ENCODE results near the gene INSR.
"Not testable (repeated sequence)": the region's sequence is repeated elsewhere in the genome, so short reads cannot be mapped to it uniquely, and the experiment has no call there.

The INSR gene

DNA sequence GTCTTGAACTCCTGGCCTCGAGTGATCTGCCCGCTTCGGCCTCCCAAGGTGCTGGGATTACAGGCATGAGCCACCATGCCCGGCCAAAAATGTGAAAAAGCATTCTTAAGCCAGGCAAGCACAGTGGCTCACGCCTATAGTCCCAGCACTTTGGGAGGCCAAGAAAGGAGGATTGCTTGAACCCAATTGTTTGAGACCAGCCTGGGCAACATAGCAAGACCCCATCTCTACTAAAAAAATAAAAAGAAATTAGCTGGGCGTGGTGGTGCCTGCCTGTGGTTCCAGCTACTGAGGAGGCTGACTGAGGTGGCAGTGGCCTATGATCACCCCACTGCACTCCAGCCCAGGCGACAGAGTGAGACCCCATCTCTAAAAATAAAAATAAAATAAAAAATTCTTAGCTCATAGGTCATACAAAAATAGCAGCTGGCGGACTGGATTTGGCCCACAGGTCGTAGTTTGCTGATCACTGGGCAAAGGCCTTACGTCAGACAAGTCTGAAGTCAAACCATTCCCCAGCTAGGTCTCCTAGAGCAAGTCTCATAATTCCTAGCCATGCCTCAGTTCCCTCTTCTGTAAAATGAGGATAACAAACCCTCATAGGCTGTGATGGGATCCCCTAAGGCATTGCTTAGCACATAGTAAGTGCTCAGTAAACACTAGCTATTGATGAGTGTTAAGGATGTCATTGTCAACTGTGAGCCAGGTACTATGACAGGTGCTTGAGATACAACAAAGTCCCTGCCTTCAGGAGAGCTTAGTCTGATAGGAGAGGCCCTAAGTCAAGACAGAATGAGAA lies 36.0 kb downstream of the INSR start:
- DNase-seq (ENCODE audit: low read depth in 2 of 3, low spot score in 1 of 3): no peak

DNA sequence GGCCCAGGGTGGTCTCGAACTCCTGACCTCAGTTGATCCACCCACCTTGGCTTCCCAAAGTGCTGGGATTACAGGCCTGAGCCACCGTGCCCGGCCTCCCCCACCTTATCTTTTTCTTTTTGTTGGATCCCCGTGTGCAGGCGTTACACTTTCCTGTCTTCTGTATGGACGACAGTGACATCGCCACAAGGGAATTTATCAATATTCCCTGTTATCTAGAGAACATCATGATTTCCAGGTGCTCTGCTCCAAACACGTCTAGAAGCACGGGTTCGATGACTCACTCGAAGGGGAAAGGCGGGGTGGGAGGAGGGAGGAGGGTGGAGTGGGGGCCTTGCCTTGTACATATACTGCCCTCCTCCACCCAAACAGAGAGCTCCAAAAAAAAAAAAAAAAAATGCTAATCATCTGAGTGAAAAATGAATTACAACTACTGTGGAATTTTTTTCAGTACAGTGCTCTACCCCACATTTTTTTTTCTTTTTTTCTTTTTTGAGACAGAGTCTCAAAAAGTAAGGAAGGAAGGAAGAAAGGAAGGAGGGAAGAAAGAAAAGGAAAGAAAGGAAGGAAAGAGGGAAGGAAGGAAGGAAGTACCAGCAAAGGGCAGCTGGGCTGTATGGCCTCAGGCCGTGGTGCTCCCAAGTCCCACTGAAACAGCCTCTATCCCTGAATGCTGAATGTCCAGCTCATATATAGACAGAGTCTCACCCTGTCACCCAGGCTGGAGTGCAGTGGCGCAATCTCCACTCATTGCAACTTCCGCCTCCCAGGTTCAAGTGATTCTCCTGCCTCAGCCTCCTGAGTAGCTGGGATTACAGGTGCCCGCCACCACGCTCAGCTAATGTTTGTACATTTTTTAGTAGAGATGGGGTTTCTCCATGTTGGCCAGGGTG lies 36.8 kb downstream of the INSR start:
- no peak for DNase-seq (ENCODE audit: low read depth in 2 of 3, low spot score in 1 of 3)

DNA sequence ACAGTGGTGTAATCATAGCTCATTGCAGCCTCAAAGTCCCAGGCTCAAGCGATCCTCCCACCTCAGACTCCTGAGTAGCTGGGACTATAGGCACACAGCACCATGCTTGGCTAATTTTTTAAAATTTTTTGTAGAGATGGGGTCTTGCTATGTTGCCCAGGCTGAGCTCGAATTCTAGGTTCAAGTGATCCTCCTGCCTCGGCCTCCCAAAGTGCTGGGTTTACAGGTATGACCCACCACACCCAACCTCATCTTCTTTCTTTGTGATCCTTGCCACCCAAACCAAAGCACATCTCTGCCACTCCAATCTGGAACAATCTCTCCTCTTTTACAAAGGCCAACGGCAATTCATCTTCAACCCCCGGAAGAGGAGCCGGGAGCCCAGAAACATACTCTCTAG lies 38.6 kb downstream of the INSR start:
- no peak for DNase-seq (ENCODE audit: low read depth in 2 of 3, low spot score in 1 of 3)

DNA sequence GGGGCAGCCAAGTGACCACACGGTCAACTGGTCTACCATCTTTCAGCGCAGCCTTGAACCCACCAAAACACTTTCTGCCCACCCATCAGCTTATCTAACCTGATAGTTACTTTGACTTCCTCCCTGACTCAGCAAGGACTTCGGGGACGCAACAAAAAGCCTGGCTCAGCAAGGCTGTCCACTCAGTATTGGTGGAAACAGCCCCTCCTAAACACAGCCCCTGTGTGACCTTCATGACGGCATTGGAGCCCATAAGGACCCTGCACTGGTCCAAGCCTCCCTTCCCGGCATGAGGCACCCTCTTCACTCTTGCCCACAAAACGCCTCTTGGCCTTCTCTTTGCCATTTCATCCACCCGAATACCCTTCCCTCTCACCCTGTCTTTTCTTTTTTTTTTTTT lies 39.1 kb downstream of the INSR start:
- no peak for DNase-seq (ENCODE audit: low read depth in 2 of 3, low spot score in 1 of 3)

DNA sequence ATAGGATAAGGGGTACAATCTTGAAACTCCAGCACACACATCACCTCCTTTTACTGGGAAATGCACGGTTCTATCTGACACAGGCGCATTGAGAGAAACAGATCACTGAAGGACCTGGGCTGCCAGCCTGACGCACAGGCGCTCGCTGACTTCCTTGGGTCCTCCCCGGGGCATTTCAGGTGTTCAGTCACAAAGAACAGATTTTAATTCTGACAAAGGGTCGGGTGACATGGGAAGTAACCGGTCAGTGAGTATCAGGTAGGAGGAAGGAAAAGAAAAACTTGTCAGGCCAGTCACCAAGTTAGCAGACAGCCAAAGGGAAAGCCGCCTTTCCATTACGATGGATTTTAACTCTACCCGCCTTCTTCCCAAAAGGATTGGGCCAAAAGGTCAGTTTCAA lies 39.6 kb downstream of the INSR start:
- no peak for DNase-seq (ENCODE audit: low read depth in 2 of 3, low spot score in 1 of 3)

DNA sequence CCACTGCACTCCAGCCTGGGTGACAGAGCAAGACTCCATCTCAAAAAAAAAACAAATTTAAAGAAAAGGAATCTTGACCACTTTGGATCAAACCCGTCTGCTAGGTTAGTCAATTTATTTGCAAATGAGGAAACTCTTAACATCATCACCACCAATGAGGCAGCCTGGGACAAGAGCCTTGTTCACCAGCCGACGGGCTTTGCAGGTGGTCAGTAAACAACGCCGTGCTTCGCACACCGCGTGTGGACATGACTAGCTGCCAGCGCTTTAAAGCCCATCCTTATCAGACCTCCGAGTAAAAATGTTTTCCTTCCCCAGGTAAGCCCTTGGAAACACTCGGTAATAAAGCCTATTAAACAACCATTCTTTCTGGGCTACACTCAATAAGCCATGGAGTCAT lies 41.9 kb downstream of the INSR start:
- DNase-seq (ENCODE audit: low read depth in 2 of 3, low spot score in 1 of 3): no peak

DNA sequence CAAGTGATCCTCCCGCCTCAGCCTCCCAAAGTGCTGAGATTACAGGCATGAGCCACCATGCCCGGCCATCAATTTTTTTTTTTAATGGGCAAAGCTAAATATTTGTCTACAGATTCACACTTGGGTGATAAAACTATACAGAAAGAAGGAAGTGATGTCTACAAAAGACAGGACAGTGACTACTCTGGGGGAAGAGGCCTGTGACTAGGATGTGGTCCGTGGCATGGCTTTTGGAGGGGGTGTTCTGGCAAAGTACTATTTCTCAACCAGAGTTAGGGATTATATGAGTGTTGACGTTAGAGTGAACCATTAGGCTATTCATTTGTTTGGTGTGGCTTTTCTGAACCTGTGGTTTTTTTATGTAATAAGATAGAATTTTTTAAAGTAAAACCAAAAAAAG lies 42.7 kb downstream of the INSR start:
- no peak for DNase-seq (ENCODE audit: low read depth in 2 of 3, low spot score in 1 of 3)

DNA sequence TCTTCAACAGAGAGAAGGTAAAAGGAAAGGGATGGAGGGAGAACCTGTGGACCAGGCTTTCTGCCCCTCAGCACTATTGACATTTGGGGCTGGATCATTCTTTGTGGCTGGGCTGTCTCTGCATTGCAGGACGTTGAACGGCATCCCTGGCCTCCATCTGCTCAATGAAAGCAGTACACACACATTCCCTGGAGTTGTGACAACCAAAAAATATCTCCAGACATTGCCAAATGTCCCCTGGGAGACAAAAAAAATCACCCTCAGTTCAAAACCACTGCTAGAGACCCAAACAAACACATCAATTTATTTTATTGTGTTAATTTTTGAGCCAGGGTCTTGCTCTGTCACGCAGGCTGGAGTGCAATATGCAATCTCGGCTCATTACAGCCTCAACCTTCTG lies 43.3 kb downstream of the INSR start:
- DNase-seq (ENCODE audit: low read depth in 2 of 3, low spot score in 1 of 3): no peak

DNA sequence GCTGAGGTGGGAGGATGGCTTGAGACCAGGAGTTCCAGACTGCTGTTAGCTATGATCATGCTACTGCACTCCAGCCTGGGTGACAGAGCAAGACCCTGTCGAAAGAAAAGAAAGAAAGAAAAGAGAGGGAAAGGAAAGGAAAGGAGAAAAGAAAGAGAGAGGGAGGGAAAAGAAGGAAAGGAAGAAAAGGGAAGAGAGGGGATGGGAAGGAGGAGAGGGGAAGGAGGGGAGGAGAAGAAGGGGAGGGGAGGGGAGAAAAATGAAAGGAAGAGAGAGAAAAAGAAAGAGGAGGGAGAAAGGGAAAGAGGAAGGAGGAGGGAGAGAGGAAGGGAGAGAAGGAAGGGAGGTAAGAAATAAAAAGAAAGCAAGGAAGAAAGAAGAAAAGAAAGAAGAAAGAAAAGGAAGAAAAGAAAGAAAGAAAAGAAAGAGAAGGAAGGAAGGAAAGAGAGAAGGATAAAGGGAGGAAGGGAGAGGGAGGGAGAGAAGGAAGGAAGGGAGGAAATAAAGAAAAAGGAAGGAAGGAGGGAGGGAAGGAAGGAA lies 44.1 kb downstream of the INSR start:
- no peak for DNase-seq (ENCODE audit: low read depth in 2 of 3, low spot score in 1 of 3)

DNA sequence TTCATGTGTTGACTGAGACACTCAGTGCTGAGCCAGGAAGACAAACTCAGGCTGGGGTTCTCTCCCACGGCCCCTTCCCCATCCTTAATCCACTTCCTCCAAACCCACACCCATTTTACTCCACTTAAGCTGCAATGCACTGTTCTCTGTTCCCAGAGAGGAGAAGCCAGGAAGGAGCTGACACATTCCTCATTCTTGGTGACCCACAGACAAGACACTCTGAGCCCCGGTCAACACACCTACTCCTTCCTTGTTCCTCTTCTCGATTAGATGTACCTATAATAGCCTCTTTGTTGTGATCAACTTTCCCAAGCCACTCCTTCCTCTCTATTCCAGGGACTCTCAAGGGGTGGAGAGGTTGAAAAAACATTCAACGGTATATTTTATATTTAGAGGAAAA lies 47.1 kb downstream of the INSR start:
- DNase-seq (ENCODE audit: low read depth in 2 of 3, low spot score in 1 of 3): no peak

DNA sequence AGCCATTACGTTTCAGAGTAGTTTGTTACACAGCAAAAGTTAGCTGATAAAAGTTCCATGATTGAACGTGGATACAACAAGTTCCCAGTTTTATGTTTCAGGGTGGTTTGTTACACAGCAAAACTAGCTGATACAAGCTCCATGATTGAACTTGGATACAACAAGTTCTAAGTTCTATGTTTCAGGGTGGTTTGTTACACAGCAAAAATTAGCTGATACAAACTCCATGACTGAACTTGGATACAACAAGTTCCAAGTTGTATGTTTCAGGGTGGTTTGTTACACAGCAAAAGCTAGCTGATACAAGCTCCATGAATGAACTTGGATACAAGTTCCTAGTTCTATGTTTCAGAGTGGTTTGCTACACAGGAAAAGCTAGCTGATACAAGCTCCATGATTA lies 47.6 kb downstream of the INSR start:
- DNase-seq (ENCODE audit: low read depth in 2 of 3, low spot score in 1 of 3): no peak

DNA sequence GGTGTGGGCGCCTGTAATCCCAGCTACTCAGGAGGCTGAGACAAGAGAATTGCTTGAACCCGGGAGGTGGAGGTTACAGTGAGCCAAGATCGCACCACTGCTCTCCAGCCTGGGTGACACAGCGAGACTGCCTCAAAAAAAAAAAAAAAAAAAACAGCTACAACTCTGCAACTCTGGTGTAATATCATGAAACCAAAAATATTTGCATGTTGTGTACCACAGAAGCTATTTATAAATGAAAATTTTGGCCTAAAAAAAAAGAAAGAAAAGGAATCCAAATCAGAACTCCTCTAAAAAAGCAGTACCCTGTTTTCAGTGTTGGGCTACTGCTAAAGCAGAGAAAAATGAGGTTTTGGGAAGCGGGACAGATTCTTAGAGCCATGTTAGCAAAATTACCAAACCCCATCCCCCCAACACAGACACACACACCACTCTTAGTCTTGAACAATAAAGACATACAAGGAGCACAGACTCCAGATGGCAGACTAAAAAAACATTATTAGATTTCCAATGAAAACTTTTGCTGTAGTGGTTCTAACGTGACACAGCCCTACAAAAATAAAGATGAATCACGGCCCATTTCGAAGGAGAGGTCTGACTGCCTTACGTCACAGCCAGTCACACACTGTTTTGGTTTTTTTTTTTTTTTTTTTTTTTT lies 51.5 kb downstream of the INSR start:
- no peak for DNase-seq (ENCODE audit: low read depth in 2 of 3, low spot score in 1 of 3)

DNA sequence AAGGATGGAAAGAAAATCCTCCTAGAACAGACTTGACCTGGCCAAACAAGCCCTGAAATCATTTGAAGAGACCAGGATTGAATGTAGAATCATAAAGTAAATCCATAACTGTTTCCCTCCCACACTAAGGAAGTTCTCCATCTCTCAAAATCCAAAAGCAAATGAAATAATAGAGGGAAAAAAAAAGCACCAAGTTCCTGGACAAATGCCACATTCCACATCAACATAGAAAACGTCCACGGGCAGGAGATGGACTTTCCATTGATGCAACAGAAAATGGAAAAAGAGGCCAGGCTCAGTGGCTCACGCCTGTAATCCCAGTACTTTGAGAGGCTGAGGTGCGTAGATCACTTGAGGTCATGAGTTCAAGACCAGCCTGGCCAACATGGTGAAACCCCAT lies 56.2 kb downstream of the INSR start:
- DNase-seq (ENCODE audit: low read depth in 2 of 3, low spot score in 1 of 3): no peak

DNA sequence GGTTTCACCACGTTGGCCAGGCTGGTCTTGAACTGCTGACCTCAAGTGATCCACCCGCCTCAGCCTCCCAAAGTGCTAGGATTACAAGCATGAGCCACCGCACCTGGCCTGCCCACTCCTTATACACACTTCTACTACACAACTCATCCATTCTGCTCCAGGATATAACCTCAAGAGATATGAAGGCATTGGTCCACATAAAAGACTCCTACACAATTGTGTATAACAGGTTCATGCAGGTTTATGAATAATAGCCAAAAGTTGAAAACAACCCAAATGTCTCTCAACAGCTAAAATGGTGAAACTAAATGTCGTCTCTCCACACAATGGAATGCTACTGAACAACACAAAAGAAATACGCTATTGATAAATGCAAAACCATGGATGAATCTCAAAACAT lies 58.1 kb downstream of the INSR start:
- DNase-seq (ENCODE audit: low read depth in 2 of 3, low spot score in 1 of 3): no peak

DNA sequence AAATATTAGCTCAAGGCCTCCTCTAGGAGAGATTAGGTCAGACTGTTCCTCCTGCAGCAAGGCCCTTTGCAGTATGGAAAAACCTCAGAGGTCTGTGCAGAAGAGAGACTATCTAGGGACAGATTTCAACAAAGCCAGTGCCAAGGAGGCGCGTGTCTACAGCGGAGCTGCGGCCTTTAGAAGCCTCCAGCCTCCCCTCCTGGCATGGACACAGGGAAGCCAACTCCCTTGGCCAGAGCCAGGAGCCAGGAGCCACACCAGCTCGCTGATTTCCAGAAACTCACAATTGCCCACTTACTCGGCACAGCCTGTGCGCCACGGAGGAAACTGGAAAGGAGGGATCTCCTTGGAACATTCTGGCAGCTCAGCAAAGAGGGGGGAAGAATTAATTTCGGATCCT lies 63.4 kb downstream of the INSR start:
- no peak for DNase-seq (ENCODE audit: low read depth in 2 of 3, low spot score in 1 of 3)

DNA sequence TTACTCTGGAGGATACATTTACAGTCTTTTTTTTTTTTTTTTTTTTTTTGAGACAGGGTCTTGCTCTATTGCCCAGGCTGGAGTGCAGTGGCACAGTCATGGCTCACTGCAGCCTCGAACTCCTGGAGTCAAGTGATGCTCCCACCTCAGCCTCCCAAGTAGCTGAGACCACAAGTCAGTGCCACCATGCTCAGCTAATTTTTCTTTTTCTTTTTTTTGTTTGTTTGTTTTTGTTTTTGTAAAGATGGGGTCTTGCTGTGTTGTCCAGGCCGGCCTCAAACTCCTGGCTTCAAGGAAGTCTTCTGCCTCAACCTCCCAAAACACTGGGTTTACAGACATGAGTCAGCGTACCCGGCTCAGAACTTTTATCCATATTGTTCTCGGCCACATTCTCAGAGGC lies 64.5 kb downstream of the INSR start:
- no peak for DNase-seq (ENCODE audit: low read depth in 2 of 3, low spot score in 1 of 3)

DNA sequence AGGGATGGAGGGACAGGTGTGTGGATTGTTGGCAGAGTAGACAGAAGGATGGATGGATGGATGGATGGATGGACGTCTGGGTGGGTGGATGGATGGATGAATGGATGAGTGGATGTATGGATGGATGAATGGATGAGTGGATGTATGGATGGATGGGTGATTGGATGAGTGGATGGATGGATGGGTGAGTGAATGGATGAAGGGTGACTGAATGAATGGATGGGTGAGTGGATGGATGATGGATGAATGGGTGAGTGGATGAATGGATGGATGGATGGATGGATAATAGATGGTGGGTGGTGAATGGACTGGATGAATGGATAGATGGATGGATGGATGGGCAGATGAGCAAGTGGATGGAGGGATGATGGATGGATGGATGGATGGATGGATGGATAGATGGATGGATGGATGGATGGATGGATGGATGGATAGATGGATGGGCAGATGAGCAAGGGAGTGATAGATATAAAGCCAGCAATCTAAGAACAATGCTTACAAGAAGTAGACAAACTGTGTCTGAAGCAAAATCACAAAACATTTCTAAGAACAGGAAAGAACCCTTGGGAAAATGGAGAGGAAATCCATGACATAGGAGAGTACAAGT lies 65.2 kb downstream of the INSR start:
- DNase-seq (ENCODE audit: low read depth in 2 of 3, low spot score in 1 of 3): no peak

DNA sequence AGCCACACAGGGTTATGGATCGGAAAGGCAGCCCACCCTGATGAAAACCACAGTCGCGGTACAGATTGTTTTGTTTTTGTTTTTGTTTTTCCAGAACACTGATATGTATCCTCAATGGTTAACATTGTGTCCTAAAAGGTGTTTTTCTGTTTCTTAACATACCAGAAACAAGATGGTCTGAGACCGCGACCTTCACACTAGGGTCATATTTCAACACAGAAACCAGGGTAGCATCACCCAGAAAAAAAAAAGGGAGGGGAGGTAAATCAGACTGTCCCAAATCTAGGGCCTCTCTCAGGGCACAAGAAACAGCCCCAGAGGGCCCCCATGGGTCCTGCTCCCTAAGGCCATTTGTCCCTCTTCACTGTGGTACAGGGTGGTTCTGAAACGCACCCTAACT lies 66.5 kb downstream of the INSR start:
- no peak for DNase-seq (ENCODE audit: low read depth in 2 of 3, low spot score in 1 of 3)

DNA sequence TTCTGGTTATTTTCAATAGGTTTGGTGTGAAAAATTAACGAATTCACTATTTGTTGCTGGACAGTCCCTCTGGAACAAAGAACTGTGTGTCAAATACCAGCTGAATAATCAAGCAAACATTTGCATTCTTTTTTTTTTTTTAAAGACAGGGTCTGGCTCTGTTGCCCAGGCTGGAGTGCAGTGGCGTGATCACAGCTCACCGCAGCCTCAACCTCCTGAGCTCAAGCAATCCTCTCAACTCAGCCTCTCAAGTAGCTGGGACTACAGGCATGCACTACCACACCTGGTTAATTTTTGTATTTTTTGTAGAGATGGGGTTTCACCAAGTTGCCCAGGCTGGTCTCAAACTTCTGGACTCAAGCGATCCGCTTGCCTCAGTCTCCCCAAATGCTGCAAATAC lies 67.1 kb downstream of the INSR start:
- DNase-seq (ENCODE audit: low read depth in 2 of 3, low spot score in 1 of 3): not testable (repeated sequence)

DNA sequence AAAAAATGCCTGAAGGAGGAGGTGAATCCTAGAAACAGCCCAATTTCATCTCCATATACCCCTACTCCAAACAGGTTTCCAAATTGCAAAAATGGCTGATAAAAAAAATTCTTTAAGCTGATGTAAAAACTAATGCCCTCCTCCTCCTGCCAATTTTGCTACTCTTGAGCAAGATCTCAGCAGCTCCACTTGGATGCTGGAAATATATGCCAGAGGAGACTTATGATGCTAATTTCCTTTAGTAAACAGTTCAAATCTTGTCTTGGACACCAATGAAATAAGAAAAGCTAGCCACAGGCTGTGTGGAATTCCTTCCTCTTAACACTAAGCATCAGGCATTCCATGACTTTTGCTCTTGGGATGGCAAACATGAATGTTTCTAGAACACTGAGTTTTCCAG lies 67.5 kb downstream of the INSR start:
- no peak for DNase-seq (ENCODE audit: low read depth in 2 of 3, low spot score in 1 of 3)

DNA sequence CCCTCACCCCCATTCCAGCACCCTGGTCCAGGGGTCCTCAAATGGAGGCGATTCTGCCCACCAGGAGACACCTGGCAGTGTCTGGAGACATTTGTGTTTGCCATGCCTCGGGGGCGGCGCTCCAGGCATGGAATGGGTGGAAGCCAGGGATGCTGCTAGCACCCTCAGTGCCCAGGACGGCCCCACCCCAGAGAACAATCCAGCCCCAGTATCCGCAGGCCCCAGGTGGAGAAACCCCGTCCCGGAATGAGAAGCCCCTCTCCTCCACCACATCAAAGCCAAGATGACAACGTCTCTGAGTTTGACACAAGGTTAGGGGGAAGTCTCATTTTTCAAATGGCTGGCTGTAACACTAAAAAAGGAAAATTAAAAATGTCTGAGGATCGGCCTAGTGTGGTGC lies 68.5 kb downstream of the INSR start:
- no peak for DNase-seq (ENCODE audit: low read depth in 2 of 3, low spot score in 1 of 3)
